ENCODE measurements around the gene EDAR.

The EDAR gene

GRCh38 chr2:108942231-108942825, 46.7 kb downstream of the EDAR start:
- DNase-seq (ENCODE audit: low spot score), result no peak
- TF ChIP-seq CTCF (IDR thresholded peaks at IDR 0.05; ENCODE audit: extremely low read depth, insufficient read depth, missing control alignments), result no peak
- in situ Hi-C loops (cut with MboI; ENCODE audit: low pct_unique_long_range_greater_than_20kb, low sequenced_read_pairs, unreplicated experiment), result no loop called here

- no peak for TF ChIP-seq CTCF (IDR thresholded peaks at IDR 0.05; ENCODE audit: extremely low read depth, insufficient read depth, missing control alignments)
- in situ Hi-C loops (cut with MboI; ENCODE audit: low pct_unique_long_range_greater_than_20kb, low sequenced_read_pairs, unreplicated experiment), result no loop called here
- DNase-seq (ENCODE audit: low spot score), result no peak
Observed at GRCh38 chr2:108941767-108942166, 47.3 kb downstream of the EDAR start.

DNA sequence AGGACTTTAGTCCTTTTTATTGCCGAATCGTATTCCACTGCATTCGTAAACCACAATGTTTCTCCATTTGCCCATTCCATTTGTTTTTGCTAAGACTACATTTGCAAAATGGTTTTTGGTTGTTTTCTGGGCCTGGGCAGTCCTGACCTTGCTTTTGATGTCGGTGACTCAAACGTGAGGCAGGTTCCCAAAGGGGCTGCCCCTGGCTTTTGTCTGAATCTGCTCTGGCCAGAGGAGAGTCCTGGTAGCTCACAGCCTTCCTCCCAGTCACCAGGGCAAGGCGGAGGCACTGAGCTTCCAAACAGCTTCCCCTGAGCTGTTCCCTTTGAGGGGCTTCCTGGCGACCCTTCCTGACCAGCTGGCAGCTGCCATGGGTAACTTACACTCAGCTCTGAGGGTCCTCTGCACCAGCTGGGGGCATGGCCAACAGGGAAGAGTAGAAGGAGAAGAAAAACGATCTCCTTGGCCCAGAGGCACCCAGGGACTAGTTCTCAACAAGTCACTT, 47.8 kb downstream of the EDAR start:
- DNase-seq (ENCODE audit: low spot score), result no peak
- in situ Hi-C loops (cut with MboI; ENCODE audit: low pct_unique_long_range_greater_than_20kb, low sequenced_read_pairs, unreplicated experiment), result no loop called here
- no peak for TF ChIP-seq CTCF (IDR thresholded peaks at IDR 0.05; ENCODE audit: extremely low read depth, insufficient read depth, missing control alignments)

DNA sequence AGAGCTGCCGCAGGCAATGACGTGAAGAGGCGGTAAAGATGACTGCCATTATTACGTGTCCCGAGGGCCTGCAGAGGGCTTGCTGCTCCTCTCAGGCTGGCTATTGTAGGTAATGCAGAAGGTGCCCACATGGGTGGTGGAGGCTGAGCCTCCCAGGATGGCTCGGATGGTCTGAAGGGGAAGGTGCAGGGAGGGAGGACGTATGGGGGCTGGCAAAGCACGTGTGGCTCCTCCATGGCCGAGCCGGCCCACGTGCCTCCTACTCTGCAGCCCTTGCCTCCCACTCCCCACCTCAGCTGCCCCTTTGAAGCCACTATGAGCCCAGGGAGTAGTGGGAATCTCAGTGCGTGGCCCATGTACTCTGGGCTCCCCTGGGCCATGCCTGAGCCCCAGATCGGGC, 48.9 kb downstream of the EDAR start:
- no peak for TF ChIP-seq CTCF (IDR thresholded peaks at IDR 0.05; ENCODE audit: extremely low read depth, insufficient read depth, missing control alignments)
- DNase-seq (ENCODE audit: low spot score), result no peak
- in situ Hi-C loops (cut with MboI; ENCODE audit: low pct_unique_long_range_greater_than_20kb, low sequenced_read_pairs, unreplicated experiment), result no loop called here

- DNase-seq (ENCODE audit: low spot score), result no peak
- no peak for TF ChIP-seq CTCF (IDR thresholded peaks at IDR 0.05; ENCODE audit: extremely low read depth, insufficient read depth, missing control alignments)
- in situ Hi-C loops (cut with MboI; ENCODE audit: low pct_unique_long_range_greater_than_20kb, low sequenced_read_pairs, unreplicated experiment), result no loop called here
Observed at GRCh38 chr2:108938077-108938710, 50.8 kb downstream of the EDAR start.

DNA sequence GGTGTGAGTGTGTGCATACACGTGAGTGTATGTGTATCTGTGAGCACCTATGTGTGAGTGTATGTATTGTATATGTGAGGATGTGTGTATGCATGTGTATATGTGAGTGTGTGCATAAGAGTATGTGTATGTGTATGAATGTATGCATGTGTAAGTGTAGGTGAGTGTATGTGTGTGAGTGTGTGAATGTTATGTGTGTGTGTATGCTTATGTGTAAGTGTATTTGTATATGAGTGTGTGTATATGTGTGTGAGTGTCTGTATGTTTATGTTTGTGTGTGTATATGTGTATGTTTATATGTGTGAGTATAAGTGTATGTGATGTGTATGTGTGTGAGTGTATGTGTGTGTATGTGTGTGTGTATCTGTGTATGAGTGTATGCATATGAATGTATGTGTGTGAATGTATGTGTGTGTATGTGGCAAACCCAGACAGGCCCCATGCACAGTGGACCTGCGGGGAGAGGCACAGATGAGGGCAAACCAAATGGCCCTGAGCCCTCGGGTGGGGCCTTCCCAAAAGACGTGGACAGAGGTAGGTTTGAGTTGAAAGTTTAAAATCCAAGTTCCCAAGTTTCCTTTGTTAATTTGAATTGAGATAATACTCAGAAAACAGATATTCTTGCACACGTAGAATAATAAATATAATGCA, 51.5 kb downstream of the EDAR start:
- in situ Hi-C loops (cut with MboI; ENCODE audit: low pct_unique_long_range_greater_than_20kb, low sequenced_read_pairs, unreplicated experiment), result no loop called here
- no peak for DNase-seq (ENCODE audit: low spot score)
- no peak for TF ChIP-seq CTCF (IDR thresholded peaks at IDR 0.05; ENCODE audit: extremely low read depth, insufficient read depth, missing control alignments)
